Stimulated activated CD4-positive, alpha-beta T cell treated with anti-CD3 and anti-CD28 coated beads, Interleukin-4, amount 100 ng/mL, for 4 hours (primary cell): Measurements from ENCODE around the gene LPIN2.
"Not testable (repeated sequence)": the region's sequence is repeated elsewhere in the genome, so short reads cannot be mapped to it uniquely, and the experiment has no call there.

ENCODE experiments used
- DNase-seq, 2 experiments: peaks; one replicate each; pipeline ENCODE4 v3.0.0-alpha.2; 2020

Gene LPIN2

DNA sequence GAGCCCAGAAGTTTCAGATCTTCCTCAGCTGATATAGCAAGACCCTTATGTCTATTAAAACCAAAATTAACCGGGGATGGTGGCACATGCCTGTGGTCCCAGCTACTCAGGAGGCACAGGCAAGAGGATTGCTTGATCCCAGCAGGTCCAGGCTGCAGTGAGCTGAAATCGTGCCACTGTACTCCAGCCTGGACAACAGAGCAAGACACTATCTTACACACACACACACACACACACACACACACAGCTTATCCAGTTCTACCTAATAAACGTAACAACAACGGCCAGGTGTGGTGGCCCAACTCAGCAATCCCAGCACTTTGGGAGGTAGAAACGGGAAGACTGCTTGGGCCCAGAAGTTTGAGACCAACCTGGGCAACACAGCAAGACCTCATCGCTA is 7.5 kb downstream of the LPIN2 start:
- no peak for DNase-seq

DNA sequence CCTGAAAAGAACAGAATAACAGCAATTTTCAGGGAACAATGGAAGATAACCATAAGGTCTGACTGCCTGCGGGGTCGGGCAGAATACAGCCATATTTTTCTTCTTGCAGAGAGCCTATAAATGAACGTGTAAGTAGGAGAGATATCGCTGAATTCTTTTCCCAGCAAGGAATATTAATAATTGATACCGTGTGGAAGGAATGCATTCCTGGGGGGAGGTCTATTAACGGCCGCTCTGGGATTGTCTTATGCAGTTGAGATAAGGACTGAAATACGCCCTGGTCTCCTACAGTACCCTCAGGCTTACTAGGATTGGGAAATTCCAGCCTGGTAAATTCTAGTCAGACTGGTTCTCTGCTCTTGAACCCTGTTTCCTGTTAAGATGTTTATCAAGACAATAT is 9.2 kb downstream of the LPIN2 start:
- not testable (repeated sequence) for DNase-seq

GRCh38 chr18:3002732-3003131 is 10.2 kb downstream of the LPIN2 start:
- no peak for DNase-seq

DNA sequence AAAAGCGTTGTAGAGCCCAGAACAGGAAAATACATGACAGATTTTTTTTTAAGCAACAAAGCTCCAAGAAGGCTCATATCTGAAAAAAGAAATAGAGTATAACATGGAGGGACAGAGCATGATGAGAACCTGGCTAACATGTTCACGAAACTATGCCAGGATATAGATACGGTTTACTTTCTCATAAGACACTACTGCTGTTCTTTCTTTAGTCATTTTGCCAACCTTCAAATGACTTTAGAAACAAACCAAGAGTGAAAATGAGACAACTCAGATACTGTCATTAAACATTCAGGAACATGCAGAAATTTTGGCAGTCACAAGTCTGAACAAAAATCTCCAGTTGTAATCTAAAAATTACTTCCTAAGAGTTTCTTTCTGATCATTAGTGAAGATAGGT is 14.3 kb downstream of the LPIN2 start:
- no peak for DNase-seq

- DNase-seq = no peak
Measured at GRCh38 chr18:2997846-2998564, 14.9 kb downstream of the LPIN2 start.

DNA sequence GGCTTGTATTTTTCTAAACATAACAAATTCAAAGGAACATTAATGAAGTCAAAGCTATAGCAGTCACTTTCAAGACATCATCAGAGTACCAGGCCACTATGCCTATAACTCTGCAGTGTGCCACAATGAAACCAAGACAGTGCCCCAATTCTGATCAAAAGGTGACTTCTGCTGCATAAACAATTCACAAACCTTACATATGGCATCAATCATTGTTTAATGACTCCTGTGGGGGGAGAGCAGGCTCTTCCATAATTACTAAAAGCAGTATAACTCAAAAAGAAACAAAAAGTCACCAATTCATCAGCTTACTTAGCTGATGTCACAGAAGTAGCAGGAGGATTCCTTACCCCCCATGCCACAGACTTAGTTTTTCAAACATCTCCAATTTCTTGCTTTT is 15.5 kb downstream of the LPIN2 start:
- no peak for DNase-seq

- DNase-seq = peak; percentile 62 to 63
Measured at GRCh38 chr18:2994603-2995432, 18.1 kb downstream of the LPIN2 start.

GRCh38 chr18:2994020-2994589 is 18.8 kb downstream of the LPIN2 start:
- DNase-seq = no peak

DNA sequence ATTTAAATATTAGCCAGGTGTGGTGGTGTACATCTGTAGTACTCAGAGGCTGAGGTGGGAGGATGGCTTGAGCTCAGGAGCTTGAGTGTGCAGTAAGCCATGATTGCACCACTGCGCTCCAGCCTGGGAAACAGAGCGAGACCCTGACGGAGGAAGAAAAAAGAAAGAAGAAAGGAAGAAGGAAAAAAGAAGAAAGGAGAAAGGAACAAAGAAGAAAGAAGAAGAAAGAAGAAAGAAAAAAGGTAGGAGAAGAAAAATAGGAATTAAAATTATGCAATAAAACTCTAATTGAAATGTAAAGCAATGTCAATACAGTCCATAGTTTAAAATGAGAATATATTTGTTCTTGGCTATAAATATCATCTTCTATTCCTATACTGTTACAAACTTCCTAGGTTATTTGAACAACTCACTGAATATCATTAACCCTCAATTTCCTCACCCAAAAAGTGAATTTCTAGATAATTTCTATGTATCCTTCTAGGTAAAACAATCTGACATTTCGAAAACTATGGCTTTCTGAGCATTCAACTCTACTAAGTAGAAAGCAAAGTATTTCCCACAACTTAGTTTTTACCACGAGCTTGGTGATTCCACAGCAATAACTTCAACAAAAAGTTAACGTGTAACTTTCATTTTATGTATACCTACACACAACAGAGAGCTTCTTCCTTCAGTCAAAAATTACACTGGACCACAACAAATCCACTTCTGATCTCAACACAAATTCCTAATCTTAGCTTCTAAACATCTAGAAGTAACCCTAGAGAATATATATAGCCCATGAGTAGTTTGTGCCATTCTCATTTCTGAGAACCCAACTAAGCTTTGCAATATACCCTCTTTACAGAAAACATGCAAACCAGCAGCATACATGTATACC is 19.7 kb downstream of the LPIN2 start:
- no peak for DNase-seq

DNA sequence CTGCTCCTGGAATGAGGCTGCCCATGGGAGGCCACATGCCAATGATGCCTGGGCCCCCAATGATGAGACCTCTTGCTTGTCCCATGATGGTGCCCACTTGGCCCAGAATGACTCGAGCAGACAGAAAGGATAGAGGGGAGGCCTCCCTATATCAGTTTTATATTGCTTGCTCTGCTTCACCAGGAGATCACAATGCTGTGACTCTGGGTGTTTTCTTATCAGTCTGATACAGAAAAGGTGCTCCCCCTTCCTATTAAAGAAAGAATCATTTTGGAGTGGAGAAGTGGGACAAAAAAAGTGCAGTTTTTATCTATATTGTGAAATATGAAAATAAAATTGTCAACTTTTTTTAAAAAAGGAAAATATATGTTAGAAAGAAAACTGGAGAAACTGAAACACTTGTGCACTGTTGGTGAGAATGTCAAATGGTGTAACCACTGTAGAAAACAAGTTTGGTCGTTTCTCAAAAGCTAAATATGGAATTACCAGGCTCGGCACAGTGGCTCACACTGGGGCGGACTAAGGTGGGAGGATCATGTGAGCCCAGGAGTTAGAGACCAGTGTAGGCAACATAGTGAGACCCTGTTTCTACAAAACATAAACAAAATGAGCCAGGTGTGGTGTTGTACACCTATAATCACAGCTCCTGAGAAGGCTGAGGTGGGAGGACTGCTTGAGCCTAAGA is 21.8 kb downstream of the LPIN2 start:
- no peak for DNase-seq

- no peak for DNase-seq
Measured at GRCh38 chr18:2987876-2988790, 24.8 kb downstream of the LPIN2 start.

GRCh38 chr18:2986150-2986865 is 26.6 kb downstream of the LPIN2 start:
- no peak for DNase-seq

DNA sequence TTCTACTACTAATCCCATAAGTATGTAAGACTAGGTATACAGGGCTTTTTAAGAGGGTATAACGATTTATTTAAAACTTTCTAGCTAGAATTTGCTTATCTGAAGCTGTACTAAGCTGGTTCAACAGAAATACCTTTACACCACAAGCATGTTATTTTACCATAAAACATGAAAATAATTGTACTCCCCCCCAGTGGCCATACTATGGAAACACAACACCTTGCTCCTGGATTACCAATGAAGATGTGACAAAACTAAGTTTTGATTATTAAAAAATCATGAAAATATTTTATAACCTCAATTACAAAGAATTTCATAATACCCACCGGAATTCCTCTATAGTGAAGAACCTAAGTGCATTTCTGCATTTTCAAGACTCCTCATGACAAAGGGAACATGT is 27.3 kb downstream of the LPIN2 start:
- DNase-seq = no peak

DNA sequence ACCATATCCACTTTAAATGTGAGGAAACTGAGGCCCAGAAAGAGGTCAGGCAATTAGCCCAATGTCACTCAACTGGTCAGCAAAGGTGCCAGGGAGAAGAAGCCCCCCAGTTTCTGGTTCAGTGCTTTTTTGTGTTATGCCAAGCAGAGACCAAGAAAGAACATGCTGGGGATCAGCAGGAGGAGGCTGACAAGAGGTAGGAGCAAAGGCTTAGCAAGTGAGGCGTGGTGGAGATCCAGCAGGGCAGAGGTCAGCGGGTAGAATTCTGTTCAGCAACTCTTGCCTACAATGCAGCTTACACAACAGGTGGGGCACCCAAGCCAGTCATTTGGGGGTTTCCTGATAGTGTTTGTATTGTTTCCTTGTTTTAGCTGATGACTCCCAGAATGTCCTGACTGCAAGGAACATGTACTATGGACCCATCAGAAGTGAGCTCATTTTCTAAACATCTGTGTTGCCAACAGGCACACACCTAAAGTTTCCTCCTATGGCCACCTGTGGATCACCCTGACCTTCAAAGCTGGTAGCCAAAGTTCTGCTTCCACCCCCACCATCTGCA is 28.2 kb downstream of the LPIN2 start:
- no peak for DNase-seq

DNA sequence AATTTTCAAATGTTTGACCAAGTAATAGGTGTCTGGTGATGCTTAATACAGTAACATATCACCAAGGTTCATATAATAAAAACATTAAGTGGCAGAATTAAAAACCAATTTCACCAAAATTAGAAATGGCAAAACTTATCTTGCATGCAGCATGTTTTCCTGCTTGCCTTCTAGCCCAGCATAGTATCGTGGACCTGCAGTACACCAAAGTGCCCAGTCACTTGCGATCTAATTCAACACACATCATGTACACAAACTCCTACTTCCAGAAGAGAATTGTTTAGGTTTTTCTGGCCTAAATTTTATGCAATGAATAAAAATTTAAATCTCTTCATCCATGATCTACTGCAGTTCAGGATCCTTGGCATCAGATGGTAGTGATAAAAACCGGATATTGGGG is 28.9 kb downstream of the LPIN2 start:
- no peak for DNase-seq

- DNase-seq = no peak
Measured at GRCh38 chr18:2983296-2983695, 29.6 kb downstream of the LPIN2 start.

DNA sequence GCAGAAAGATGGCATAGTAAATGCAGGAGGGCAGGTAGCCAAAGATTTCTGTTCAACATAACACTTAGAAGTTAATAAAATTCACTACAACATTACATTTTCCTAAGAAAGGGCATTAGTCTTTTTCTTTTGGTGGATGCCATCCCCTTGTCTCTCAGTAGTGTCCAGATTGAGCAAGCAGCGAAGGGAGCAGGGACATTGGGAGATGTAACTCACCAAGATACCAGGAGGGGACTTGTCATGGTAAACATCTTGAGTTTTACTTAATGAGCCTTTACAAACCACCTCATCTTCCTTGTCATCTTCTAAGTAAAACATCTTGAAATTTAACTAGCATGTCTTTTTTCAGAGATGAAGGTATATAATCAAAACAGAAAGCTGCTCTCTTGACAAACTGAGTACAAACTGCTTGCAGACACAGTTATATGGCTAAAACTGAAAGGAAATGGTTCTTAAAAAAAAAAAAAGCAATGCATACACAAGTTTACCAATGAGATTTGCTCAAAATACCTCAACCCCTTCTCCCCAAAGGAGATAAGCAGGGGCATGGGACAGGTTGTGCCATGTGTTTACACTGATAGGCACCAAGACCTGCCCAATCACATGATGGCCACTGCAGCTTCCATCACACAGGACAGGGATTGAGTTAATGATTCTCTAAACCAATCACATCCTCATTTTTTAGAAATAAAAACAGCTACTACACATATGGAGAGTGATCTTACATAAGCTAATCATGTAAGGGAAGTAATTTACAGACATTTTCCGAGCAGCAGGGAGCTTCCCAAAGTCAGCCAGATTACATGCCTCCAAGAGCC is 30.3 kb downstream of the LPIN2 start:
- DNase-seq = no peak

DNA sequence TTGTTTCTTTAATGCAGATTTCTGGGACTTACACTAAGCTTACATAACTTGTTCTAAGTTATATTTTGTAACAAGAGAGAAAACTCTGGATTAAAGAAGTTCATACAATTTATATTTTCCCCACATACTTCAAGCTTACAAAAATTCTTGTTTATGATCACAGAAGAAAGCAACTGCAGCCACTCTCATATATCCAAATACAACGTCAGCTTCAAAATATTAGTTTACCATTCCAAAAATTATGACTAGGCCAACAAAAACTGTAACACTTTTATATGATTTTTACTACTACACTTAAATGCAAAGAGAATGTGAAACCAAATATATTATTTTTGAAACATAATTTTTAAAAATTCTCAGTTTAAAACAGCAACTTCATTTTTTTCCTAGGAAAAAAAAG is 30.9 kb downstream of the LPIN2 start:
- no peak for DNase-seq

- DNase-seq = peak in 1 of 2 experiments; percentile 27
Measured at GRCh38 chr18:2981212-2981728, 31.7 kb downstream of the LPIN2 start.
